GM18498 (cell line): ENCODE measurements around the gene CHCHD6.

Experiments used
- ATAC-seq: cut with Tn5 transposase; IDR thresholded peaks from one replicate; pipeline ENCODE4 v1.9.1; 2021; ENCODE audit warnings: mild to moderate bottlenecking, moderate library complexity; ENCODE audit not compliant: unreplicated experiment

Gene CHCHD6

DNA sequence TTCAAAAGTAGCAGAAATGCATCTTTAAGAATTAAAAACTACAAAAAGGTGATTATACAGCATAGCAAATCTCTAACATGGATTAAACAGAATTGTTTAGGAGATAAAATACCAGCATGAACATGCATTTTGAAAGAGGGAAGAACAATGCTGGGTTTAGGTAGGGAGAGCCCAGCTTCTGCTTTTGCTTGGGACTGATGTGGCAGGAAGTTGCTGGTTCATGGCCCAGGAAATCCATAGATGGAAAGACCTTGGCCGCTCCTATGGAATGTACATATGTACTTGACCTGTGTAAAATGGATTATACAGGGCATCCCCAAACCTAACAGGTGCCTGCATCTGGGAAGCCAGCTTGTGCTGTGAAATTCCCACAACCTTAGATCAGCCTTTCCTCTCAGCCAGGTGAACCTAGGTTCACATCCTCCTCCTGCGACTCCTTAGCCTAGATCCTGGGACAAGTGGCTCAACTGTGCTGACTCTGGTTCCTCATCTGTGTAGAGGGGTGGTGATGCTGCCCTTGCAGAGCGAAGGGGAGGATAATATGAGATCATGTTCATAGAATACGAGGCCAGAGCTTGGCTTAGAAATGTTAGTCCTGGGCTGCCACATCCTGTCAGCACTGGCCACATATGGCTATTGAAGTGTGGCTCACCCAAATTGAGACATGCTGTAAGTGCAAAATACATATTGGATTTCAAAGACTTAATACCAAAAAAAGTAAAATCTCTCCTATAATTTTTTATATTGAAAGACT lies 231.9 kb downstream of the CHCHD6 start:
- ATAC-seq = no peak

DNA sequence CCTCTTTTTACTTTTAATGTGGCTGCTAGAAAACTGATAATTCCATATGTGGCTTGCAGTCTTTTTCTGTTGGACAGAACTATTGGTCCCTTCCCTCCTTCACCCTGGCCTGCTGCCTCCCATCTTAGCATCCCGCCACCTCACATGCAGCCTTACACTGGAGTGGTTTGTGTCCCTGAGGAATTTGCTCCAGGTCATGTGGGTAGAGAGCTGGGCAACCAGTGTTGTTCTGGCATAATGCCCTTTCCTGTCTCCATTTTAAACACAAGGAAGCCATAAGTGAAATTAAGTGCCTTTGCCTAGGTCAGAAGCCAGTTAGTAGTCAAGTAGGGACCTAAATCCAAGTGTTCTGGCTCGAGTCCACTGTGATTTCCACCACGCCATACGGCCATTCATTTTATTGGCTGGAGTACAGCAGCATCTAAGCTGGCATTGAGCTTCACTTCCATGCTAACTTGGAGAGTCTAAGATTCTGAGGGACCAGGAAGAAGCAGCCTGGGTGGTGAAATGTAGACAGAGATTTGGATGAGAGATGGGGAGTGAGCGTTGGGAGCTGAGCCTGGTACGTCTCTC lies 232.9 kb downstream of the CHCHD6 start:
- no peak for ATAC-seq

- ATAC-seq = no peak
Observed at GRCh38 chr3:126937533-126937932, 233.5 kb downstream of the CHCHD6 start.

DNA sequence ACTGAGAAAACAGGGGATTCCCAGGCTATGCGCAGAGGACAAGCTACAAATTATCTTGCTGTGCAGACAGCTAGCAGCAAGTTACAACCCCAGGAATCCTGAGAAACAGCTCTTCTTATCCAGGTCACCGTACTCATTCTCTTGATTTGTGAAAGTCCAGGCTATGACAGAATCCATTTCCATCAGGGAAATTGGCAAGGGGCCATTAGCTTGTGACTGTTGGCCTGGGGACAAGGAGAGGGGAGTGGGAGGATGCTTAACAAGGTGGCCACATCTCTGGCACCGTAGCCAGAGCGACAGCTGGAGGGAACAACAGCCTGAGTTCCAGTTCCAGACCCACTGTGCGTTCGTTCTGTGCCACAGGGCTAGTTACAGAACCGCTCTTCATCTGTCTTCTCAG lies 233.9 kb downstream of the CHCHD6 start:
- no peak for ATAC-seq

DNA sequence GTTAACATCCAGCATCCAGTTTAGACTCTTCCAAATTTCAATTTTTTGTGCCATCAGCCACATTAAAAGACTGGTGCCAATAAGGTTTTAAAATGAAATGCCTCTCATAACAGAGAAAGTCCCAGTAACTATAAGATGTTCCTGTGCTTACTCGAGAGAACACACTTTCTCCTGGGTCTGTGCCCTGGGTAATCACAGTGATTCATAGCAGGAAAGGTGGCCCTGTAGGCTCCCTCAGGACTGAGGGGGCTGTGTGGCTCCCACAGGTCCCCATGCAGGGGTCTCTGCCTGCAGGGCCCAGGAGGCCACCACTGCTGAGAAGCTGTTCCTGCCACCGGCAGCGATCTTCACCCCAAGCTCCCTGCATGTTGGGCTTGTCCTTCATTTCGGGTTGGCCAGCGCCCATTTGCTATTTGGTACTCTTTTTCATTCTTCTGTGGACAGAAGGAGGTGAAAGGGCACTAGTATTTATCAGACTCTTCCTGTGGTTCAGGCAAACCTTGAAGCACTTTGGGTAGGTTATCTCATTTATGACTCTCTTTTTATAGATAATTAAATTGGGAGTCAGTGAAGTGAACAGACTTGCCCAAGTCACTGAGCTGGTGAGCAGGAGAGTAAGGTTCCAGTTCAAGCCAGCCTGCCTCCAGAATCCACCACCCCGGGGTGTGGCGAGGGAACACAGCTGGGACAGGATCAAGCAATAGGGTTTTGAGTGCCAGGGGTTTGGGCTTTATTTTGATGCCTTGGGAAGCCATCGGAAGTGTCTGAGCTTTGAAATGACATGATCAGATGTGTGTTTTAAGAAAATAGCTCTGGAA lies 234.7 kb downstream of the CHCHD6 start:
- no peak for ATAC-seq

DNA sequence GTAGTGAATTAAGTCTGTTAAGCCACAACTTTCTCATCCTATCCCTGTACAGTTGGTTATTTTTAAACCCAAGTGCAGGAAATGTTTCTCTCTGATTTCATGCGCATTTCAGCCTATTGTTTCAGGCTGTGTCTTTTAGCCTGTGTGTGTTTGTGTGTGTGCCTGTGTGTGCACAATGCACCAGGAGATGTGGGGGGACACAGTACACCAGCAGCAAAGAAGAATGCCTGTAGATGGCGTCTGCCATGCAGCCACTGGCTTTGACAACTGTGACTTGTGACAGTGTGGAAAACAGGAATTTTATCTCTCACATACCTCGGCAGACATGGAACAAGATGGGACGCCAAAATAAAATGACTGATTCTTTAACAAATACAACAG lies 235.3 kb downstream of the CHCHD6 start:
- no peak for ATAC-seq

- no peak for ATAC-seq
Observed at GRCh38 chr3:126939733-126940132, 235.7 kb downstream of the CHCHD6 start.

DNA sequence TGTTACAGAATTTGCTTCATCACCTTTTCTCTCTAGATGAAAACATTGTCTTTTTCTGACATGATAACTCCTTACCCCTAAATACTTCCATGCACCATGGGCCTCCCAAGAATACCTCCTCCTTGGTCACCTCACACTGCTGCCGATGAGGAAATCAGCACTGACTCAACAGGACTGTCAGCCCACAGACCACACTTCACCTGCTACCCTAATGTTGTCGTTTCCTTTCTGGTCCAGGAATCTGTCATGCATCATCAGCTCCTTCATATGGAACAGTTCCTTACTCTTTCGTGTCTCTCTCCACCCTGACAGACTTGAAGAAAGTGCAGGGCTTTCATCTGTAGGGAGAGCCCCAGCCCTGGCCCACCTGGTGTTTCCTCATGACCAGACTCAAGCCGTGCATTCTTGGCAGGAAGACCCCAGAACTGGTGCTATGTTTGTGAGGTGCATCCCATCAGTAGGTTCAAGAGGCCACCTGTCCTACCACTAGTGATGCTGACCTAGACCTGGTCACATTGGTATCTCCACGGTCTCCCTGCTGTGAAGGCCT lies 237.8 kb downstream of the CHCHD6 start:
- ATAC-seq = no peak

GRCh38 chr3:126944089-126944965 lies 240.3 kb downstream of the CHCHD6 start:
- no peak for ATAC-seq

- no peak for ATAC-seq
Observed at GRCh38 chr3:126945171-126945721, 241.2 kb downstream of the CHCHD6 start.

DNA sequence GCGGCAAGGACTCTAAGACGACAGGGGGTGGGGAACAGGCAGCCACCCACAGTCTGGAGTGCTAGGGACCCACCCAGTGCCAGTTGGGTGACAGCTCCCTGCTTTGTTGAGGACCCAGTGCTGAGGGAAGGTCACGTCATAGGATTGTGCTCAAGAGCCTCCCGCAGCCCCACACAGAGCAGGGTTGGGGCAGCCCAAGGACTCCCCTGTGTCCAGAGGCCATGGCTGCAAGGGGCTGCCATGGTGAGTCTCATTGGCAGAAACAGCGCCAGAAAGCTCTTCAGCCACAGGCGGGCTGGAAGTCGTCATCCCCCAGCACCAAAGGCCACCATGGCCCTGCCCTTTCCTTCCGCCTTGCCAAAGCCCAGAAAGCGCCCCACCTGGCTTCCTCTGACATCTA lies 241.9 kb downstream of the CHCHD6 start:
- no peak for ATAC-seq

GRCh38 chr3:126946405-126946804 lies 242.4 kb downstream of the CHCHD6 start:
- ATAC-seq = no peak

GRCh38 chr3:126947429-126947828 lies 243.4 kb downstream of the CHCHD6 start:
- ATAC-seq = no peak

DNA sequence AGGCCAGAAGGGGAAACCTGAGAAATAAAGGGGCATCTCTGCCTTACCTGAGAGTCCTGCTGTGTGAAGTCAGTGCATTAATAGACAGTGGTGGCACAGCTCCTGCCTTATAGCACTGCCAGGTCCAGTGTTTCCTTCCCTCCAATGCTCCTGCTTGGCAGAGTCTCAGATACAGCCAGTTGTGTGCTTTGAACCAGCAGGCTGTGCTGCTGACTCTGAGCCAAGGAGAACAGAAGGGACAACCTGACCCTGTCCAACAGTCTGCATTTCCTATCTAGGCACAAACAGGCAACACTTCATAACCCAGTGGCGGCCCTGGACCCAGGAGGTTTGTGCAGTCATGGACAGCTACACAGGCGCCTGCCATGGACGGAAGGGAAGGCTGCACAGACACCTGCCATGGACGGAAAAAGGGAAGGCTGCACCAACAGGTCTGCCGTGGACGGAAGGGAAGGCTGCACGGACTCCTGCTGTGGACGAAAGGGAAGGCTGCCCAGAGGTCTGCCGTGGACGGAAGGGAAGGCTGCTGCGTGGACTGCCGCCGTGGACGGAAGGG lies 245.0 kb downstream of the CHCHD6 start:
- ATAC-seq = no peak

- no peak for ATAC-seq
Observed at GRCh38 chr3:126951561-126951960, 247.5 kb downstream of the CHCHD6 start.

DNA sequence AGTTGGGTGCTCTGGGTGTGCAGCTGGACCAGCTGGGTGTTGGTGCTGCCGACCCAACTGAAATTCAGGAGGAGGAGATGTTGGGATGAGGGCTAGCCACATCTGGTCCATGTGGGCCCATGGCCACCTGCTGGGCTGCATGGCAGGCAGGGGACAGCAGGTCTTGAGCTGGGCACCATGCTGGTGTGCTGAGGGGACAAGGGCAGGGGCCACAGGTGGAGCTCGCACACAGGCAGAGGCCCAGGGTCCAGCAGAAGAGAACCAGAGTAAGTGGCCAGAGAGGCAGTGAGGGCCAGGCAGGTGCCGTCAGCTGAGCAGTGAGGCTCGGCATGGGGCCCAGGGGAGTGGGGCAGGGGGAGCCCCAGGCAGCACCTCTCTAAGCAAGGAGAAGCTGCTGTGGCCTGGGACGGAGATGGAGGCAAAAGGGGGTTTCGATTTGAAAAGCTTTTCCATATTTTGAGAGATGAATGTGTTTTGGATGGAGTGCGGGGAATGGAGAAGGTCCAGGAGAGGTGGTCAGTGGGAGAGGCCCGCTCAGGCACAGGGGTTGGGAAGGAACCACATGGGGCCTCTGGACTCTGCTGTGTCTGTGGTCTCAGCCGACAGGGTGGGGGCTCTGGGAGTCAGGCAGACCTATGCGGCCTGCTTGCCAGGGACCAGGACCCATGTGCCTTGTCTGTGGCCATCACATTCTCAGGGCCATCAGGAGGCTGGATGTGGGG lies 248.4 kb downstream of the CHCHD6 start:
- no peak for ATAC-seq

- no peak for ATAC-seq
Observed at GRCh38 chr3:126952983-126953660, 249.1 kb downstream of the CHCHD6 start.

- peak; percentile 43 for ATAC-seq
Observed at GRCh38 chr3:126954141-126954842, 250.3 kb downstream of the CHCHD6 start.
